ENCODE data around the gene CNGA4.
"Not testable (repeated sequence)": the region's sequence is repeated elsewhere in the genome, so short reads cannot be mapped to it uniquely, and the experiment has no call there.

Gene CNGA4

DNA sequence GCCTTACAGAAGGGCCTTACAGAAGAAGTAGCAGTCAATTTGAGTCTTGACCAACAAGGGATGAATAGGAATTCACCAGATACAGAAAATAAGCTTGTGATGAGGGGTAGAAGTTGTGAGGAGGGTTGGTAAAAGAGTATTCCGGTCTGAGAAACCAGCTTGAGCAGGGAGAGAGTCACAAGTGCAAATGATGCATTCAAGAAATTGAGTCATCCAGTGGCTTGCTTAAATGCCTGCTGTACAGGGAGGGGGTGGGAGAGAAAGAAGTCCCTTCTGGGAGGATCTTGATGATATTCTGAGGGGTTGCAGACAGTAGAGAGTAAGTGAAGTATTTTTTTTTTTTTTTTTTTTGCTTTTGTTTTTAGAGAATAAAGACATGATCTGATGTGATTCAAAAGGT, 29.9 kb downstream of the CNGA4 start:
- no peak for DNase-seq (ENCODE audit: low read depth in 3 of 3)

GRCh38 chr11:6269994-6270393, 31.1 kb downstream of the CNGA4 start:
- no peak for DNase-seq (ENCODE audit: low read depth in 3 of 3)

DNA sequence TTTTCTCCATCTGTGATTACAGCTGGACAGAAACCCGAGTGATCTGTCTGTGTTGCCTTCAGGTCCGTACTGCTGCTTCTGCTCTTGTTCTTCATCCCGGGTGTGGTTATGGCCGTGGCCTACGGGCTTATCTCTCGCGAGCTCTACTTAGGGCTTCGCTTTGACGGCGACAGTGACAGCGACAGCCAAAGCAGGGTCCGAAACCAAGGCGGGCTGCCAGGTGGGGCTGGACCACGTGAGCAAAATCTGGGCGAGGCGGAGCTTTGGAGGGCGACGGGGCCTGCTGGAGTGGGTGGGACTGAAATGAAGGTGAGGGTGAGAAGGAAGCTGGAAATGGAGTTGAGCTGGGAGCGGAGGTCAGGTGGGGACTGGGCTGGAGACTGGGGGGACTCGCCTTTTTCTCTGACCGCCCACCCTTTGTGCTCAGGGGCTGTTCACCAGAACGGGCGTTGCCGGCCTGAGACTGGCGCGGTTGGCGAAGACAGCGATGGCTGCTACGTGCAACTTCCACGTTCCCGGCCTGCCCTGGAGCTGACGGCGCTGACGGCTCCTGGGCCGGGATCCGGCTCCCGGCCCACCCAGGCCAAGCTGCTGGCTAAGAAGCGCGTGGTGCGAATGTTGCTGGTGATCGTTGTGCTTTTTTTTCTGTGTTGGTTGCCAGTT, 31.8 kb downstream of the CNGA4 start:
- DNase-seq (ENCODE audit: low read depth in 3 of 3): no peak

GRCh38 chr11:6271598-6271997, 32.7 kb downstream of the CNGA4 start:
- DNase-seq (ENCODE audit: low read depth in 3 of 3): no peak

DNA sequence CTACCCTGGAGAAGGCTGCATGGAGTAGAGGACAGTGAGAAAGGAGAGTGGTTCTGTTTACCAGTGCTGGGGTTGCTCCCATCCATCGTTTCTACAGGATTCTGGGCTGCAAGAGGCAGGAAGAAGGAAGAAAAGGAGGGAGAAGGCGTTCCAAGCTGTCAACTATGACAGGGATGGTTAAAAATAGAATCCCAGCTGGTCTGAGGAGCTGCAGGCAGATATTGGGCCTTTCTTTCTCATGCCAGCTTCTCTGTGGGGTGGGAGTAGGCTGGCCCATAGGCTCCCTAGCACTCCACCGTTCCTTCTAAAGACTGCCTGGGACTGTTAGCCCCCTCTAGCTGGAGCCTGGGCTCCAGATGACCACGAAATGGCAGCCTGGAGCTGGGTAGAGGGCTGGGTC, 34.3 kb downstream of the CNGA4 start:
- DNase-seq (ENCODE audit: low read depth in 3 of 3): no peak

DNA sequence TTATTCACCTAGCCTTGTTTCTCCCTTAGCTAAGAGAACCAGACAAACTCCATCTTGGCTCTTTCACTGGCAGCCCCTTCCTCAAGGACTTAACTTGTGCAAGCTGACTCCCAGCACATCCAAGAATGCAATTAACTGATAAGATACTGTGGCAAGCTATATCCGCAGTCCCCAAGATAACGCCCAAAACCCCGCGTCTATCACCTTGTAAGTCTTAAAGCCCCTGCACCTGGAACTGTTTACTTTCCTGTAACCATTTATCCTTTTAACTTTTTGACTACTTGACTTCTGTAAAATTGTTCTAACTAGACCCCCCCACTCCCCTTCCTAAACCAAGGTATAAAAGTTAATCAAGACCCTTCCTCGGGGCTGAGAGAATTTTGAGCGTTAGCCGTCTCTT, 41.9 kb downstream of the CNGA4 start:
- not testable (repeated sequence) for DNase-seq (ENCODE audit: low read depth in 3 of 3)

- no peak for DNase-seq (ENCODE audit: low read depth in 3 of 3)
Observed at GRCh38 chr11:6283453-6284023, 44.6 kb downstream of the CNGA4 start.

DNA sequence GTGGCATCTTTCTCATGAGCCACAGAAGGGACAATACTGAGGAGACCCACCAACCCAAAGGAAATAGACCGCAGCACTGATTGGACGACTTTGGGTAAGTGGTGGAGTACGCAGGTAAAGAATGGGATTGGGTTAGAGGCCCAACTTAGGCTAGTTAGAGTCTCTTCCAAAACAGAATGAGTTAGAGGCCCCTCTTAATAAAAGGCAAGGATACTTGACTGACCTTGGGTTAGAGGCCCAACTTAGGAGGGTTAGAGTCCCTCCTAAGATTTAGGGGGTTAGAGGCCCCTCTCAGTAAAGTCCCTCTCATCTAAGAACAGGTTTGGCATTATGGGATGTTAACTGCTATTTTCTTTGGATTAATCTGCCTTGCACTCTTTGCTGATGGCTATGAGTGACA, 45.4 kb downstream of the CNGA4 start:
- no peak for DNase-seq (ENCODE audit: low read depth in 3 of 3)

DNA sequence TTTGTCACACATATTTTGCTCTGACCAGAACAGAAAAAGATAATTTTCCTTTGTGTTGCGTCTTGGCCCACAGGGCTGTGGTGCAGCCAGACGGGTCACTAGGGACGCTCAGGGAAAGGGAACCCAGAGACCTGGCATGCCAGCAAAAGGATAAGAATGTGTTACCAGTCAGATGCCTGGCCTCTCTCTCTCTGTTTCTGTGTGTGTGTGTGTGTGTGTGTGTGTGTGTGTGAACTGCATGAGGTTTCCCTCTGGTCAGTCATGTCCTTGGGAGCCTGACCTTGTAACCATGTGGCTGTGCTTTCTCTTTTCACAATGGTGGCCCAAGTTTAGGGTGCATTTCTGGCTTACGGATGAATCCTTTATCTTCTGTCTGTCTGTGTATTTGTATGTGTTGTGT, 46.1 kb downstream of the CNGA4 start:
- no peak for DNase-seq (ENCODE audit: low read depth in 3 of 3)

All from stimulated activated CD4-positive, alpha-beta T cell treated with anti-CD3 and anti-CD28 coated beads, TNF-alpha, amount 100 ng/mL, for 48 hours (primary cell).